Mesenchymal stem cell (in vitro differentiated cells and primary cell): ENCODE results near the gene ADAMTSL5.

Experiments
- DNase-seq: peaks from one replicate; pipeline ENCODE4 v3.0.0-alpha.2; 2013
- H2AFZ ChIP-seq: one replicate; pipeline ENCODE4 v1.6.1; 2013; ENCODE audit warnings: low read depth, mild to moderate bottlenecking, control low read depth, inconsistent platforms, low read length, moderate library complexity
- H2AK5ac ChIP-seq: 2 replicates; pipeline ENCODE4 v1.6.1; 2013; ENCODE audit warnings: low read length, moderate library complexity, mild to moderate bottlenecking, inconsistent platforms; ENCODE audit not compliant: severe bottlenecking
- H2BK120ac ChIP-seq: one replicate; pipeline ENCODE4 v1.6.1; 2013; ENCODE audit warnings: low read depth, mild to moderate bottlenecking, inconsistent platforms, low read length, moderate library complexity
- H2BK12ac ChIP-seq, 2 experiments: one replicate each; pipeline ENCODE4 v1.6.1; 2013; ENCODE audit warnings: inconsistent platforms in 2 of 2, low read length in 2 of 2, mild to moderate bottlenecking in 2 of 2, moderate library complexity in 2 of 2, control low read depth in 1 of 2
- H2BK15ac ChIP-seq: one replicate; pipeline ENCODE4 v1.6.1; 2013; ENCODE audit warnings: mild to moderate bottlenecking, low read depth, inconsistent platforms; ENCODE audit not compliant: poor library complexity, severe bottlenecking
- H2BK5ac ChIP-seq: 2 replicates; pipeline ENCODE4 v1.6.1; 2013; ENCODE audit warnings: low read depth, mild to moderate bottlenecking, low read length, control low read depth, inconsistent platforms; ENCODE audit not compliant: poor library complexity, severe bottlenecking
- H3K14ac ChIP-seq, 2 experiments: one replicate each; pipeline ENCODE4 v1.6.1; 2013; ENCODE audit warnings: inconsistent platforms in 2 of 2, low read length in 2 of 2, control low read depth in 1 of 2, mild to moderate bottlenecking in 1 of 2, moderate library complexity in 1 of 2
- H3K18ac ChIP-seq, 2 experiments: one replicate each; pipeline ENCODE4 v1.6.1; 2013; ENCODE audit warnings: inconsistent platforms in 2 of 2, low read length in 2 of 2, control low read depth in 1 of 2, low read depth in 1 of 2, mild to moderate bottlenecking in 1 of 2
- H3K23ac ChIP-seq, 2 experiments: one replicate each; pipeline ENCODE4 v1.6.1; 2013; ENCODE audit warnings: inconsistent platforms in 2 of 2, low read length in 2 of 2, mild to moderate bottlenecking in 2 of 2, moderate library complexity in 2 of 2, control low read depth in 1 of 2
- H3K27ac ChIP-seq: 2 replicates; pipeline ENCODE4 v1.5.1; 2013; ENCODE audit warnings: mild to moderate bottlenecking, moderate library complexity, low read length, control low read depth, inconsistent platforms; ENCODE audit not compliant: poor library complexity, severe bottlenecking
- H3K27me3 ChIP-seq, 2 experiments: 2 replicates each; pipeline versions ENCODE4 v1.6.1 to v1.7.0; 2013; ENCODE audit warnings: low read length in 2 of 2, mild to moderate bottlenecking in 2 of 2, moderate library complexity in 2 of 2, control low read depth in 1 of 2, inconsistent platforms in 1 of 2; ENCODE audit not compliant: control insufficient read depth in 1 of 2, insufficient read depth in 1 of 2
- H3K36me3 ChIP-seq, 2 experiments: 2 replicates each; pipeline versions ENCODE4 v1.6.1 to v1.7.0; 2013; ENCODE audit warnings: low read length in 2 of 2, control low read depth in 1 of 2, inconsistent platforms in 1 of 2, low read depth in 1 of 2, mild to moderate bottlenecking in 1 of 2; ENCODE audit not compliant: insufficient read depth in 2 of 2, control insufficient read depth in 1 of 2
- H3K4ac ChIP-seq, 2 experiments: one replicate each; pipeline ENCODE4 v1.6.1; 2013; ENCODE audit warnings: inconsistent platforms in 2 of 2, low read length in 2 of 2, mild to moderate bottlenecking in 2 of 2, moderate library complexity in 2 of 2, control low read depth in 1 of 2, low read depth in 1 of 2
- H3K4me1 ChIP-seq: 2 replicates; pipeline ENCODE4 v1.6.1; 2013; ENCODE audit warnings: low read depth, low read length, control low read depth; ENCODE audit not compliant: control insufficient read depth, insufficient read depth
- H3K4me2 ChIP-seq: 2 replicates; pipeline ENCODE4 v1.6.1; 2013; ENCODE audit warnings: low read length, mild to moderate bottlenecking, inconsistent platforms; ENCODE audit not compliant: poor library complexity, severe bottlenecking
- H3K4me3 ChIP-seq, 2 experiments: 2 replicates each; pipeline versions ENCODE4 v1.5.1 to v1.7.0; 2013; ENCODE audit warnings: low read length in 2 of 2, mild to moderate bottlenecking in 2 of 2, control low read depth in 1 of 2, low read depth in 1 of 2; ENCODE audit not compliant: insufficient read depth in 1 of 2
- H3K79me1 ChIP-seq: replicated peaks from 2 replicates; pipeline ENCODE4 v1.6.1; 2013; ENCODE audit warnings: mild to moderate bottlenecking, control low read depth, low read length, inconsistent platforms; ENCODE audit not compliant: poor library complexity, severe bottlenecking
- H3K9ac ChIP-seq: 2 replicates; pipeline ENCODE4 v1.7.0; 2013; ENCODE audit warnings: mild to moderate bottlenecking, low read length, moderate library complexity
- H3K9me3 ChIP-seq: 2 replicates; pipeline ENCODE4 v1.7.0; 2013; ENCODE audit warnings: mild to moderate bottlenecking, low read length; ENCODE audit not compliant: control insufficient read depth
- H4K8ac ChIP-seq: one replicate; pipeline ENCODE4 v1.6.1; 2013; ENCODE audit warnings: inconsistent platforms, mild to moderate bottlenecking, low read length, moderate library complexity
- H4K91ac ChIP-seq: one replicate; pipeline ENCODE4 v1.6.1; 2013; ENCODE audit warnings: mild to moderate bottlenecking, low read length, inconsistent platforms
- WGBS: methylation state at CpG from one replicate; pipeline ENCODE4 v1.1.7; 2013; ENCODE audit warnings: mixed read lengths; 5-methylcytosine and 5-hydroxymethylcytosine counted together

Gene ADAMTSL5

GRCh38 chr19:1497578-1498235, 15.1 kb downstream of the ADAMTSL5 start:
- Histone ChIP-seq H4K8ac (no peak overlapping the region), H2AK5ac (no peak overlapping the region), H3K79me1 (no peaks in the 10 kb centered on the region), H2BK5ac (no peak overlapping the region), H2AFZ (no peak overlapping the region), H3K14ac (no peak overlapping the region), H3K4me3 (no peak overlapping the region), H3K4me2 (no peak overlapping the region), H3K9me3 (no peaks in the 10 kb centered on the region), H2BK15ac (no peak overlapping the region), H3K36me3 (no peaks in the 10 kb centered on the region), H2BK12ac (no peak overlapping the region), H4K91ac (peak overlapping the region; percentile 11), H3K27me3 (peaks cover 1 to 51% of the 10 kb centered on the region in 2 experiments), H3K9ac (no peak overlapping the region), H2BK120ac (no peak overlapping the region), H3K4me1 (peaks cover 5% of the 10 kb centered on the region), H3K27ac (no peak overlapping the region), H3K4ac (no peak overlapping the region), H3K18ac (peak overlapping the region in 1 of 2 experiments; percentile 29), H3K23ac (no peak overlapping the region)
- WGBS, result 90% methylated on average over 25 of the region's 25 CpGs
- no peak for DNase-seq

DNA sequence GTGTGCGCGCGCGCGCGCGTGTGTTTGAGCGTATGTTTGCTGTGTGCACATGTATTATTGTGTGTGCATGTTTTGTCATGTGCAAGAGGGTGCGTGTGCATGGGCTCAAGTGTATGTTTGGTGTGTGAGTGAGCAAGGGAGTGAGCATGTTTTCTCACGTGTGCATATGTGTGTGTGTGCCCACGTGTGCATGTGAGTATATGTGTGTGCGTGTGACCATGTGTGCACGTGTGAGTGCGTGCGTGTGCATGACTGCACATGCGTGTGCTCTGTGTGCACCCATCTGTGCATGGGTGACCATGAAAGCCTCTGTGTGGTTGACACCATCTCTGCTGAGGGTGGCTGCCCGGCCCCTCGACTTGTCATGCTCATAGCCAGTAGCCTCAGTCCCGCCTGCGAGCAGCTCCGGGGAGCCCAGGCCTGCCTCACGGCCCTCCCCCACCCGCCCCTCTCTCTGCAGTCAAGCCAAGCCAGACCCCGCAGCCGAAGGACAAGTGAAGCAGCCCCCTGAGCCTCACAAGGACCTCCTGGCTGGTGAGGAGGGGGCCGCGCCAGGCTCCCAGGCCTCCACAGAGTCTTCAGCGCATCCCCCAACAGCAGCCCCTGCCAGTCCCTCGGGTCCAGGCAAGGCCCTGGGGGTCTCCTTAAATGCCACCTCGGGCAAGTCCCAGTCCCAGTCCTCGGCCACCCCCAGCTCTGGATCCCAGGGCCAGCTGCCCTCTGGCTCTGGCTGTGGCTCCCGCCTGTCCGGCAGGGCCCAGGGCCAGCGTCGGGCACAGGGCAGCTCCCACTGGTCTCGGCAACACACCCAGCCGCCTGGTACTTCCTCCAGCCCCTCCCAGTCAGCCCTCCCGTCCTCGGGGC, 15.9 kb downstream of the ADAMTSL5 start:
- Histone ChIP-seq H3K4me3 (no peak overlapping the region), H3K9ac (no peak overlapping the region), H3K9me3 (no peaks in the 10 kb centered on the region), H4K91ac (peak overlapping the region; percentile 70), H3K27ac (no peak overlapping the region), H2BK5ac (no peak overlapping the region), H3K4ac (no peak overlapping the region), H4K8ac (no peak overlapping the region), H3K18ac (no peak overlapping the region), H2AFZ (no peak overlapping the region), H3K79me1 (no peaks in the 10 kb centered on the region), H2BK120ac (no peak overlapping the region), H3K4me2 (no peak overlapping the region), H3K4me1 (peaks cover 5% of the 10 kb centered on the region), H2BK15ac (no peak overlapping the region), H2BK12ac (no peak overlapping the region), H3K23ac (peak overlapping the region in 1 of 2 experiments; percentile 56), H3K14ac (peak overlapping the region in 1 of 2 experiments; percentile 95), H3K27me3 (peaks cover 0 to 51% of the 10 kb centered on the region in 2 experiments), H2AK5ac (no peak overlapping the region), H3K36me3 (no peaks in the 10 kb centered on the region)
- 84% methylated on average over 39 of the region's 39 CpGs for WGBS
- DNase-seq, result no peak

GRCh38 chr19:1495799-1496713, 16.8 kb downstream of the ADAMTSL5 start:
- no peaks in the 10 kb centered on the region for H3K9me3 ChIP-seq
- WGBS, result 89% methylated on average over 40 of the region's 40 CpGs

More at GRCh38 chr19:1495799-1496713, 16.8 kb downstream of the ADAMTSL5 start:
- Histone ChIP-seq H2AK5ac (no peak overlapping the region), H3K4me2 (no peak overlapping the region), H3K79me1 (no peaks in the 10 kb centered on the region), H3K27me3 (peaks cover 3 to 57% of the 10 kb centered on the region in 2 experiments), H3K27ac (no peak overlapping the region), H4K8ac (no peak overlapping the region), H3K18ac (no peak overlapping the region), H4K91ac (no peak overlapping the region), H2BK12ac (no peak overlapping the region), H3K9ac (no peak overlapping the region), H3K14ac (no peak overlapping the region), H3K4me3 (peak overlapping the region in 1 of 2 experiments; percentile 0), H2BK15ac (no peak overlapping the region), H2AFZ (no peak overlapping the region), H3K4ac (no peak overlapping the region), H2BK120ac (no peak overlapping the region), H3K4me1 (peaks cover 10% of the 10 kb centered on the region), H3K23ac (no peak overlapping the region), H2BK5ac (no peak overlapping the region), H3K36me3 (no peaks in the 10 kb centered on the region)
- no peak for DNase-seq
